ENCODE data around the gene EPO.
A peak's percentile ranks its signal among the peaks of the same experiment; 100 is the strongest.

The EPO gene

GRCh38 chr7:100679129-100679926 is 40.9 kb upstream of the EPO start:
- no peak overlapping the region for H3K27ac ChIP-seq (replicated peaks)
- no peak for DNase-seq (ENCODE audit: low read depth in 1 of 2, low spot score in 1 of 2)
- H3K4me3 ChIP-seq (replicated peaks; ENCODE audit: insufficient read depth, low read length): no peak overlapping the region
- no peaks in the 10 kb centered on the region for H3K27me3 ChIP-seq (ENCODE audit: insufficient read depth, poor library complexity, severe bottlenecking)
- TF ChIP-seq GABPA (IDR thresholded peaks at IDR 0.05; ENCODE audit: low read depth): no peak
- TF ChIP-seq POLR2AphosphoS5 (IDR thresholded peaks at IDR 0.05; ENCODE audit: low read depth): peak; percentile 49; the same call in 1 of the 2 replicates
- TF ChIP-seq SPI1 (IDR thresholded peaks at IDR 0.05; ENCODE audit: borderline replicate concordance, low read depth): no peak
- TF ChIP-seq, protein P1, sequence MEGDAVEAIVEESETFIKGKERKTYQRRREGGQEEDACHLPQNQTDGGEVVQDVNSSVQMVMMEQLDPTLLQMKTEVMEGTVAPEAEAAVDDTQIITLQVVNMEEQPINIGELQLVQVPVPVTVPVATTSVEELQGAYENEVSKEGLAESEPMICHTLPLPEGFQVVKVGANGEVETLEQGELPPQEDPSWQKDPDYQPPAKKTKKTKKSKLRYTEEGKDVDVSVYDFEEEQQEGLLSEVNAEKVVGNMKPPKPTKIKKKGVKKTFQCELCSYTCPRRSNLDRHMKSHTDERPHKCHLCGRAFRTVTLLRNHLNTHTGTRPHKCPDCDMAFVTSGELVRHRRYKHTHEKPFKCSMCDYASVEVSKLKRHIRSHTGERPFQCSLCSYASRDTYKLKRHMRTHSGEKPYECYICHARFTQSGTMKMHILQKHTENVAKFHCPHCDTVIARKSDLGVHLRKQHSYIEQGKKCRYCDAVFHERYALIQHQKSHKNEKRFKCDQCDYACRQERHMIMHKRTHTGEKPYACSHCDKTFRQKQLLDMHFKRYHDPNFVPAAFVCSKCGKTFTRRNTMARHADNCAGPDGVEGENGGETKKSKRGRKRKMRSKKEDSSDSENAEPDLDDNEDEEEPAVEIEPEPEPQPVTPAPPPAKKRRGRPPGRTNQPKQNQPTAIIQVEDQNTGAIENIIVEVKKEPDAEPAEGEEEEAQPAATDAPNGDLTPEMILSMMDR (IDR thresholded peaks at IDR 0.05; ENCODE audit: insufficient read depth, low read length): no peak

DNA sequence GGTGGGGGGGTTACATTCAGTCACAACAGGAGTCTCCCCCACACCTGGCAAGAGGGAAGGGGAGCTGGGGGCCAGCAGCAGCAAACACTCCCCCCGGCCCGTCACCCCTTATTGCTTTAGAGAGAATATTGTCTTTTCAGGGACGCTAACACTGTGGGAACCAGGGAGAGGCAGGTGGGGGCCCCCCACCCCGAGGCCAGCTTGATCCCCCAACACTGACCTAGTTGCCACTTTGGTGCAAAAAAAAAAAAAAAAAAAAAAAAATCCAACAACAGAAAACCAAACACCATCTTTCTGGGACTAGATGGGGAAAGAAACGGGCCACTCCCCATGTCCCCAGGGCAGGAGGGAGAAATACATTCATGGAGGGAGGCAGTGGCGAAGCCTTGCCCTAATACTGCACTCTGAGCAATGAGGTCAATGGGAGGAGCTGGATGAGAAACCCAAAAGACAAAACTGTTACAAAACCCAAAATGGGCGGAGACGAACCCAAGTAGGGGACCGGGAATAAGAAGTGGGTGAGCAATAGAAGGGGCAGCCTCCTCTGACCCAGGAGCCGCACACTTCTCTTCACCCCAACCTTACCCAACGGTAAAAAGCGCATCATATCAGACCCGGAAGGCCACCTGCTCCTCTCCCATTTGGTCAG is 40.2 kb upstream of the EPO start:
- DNase-seq (ENCODE audit: low read depth in 1 of 2, low spot score in 1 of 2): peak in 1 of 2 experiments; percentile 32
- TF ChIP-seq POLR2AphosphoS5 (IDR thresholded peaks at IDR 0.05; ENCODE audit: low read depth): no peak; the same call in 1 of the 2 replicates
- TF ChIP-seq, protein P1 (IDR thresholded peaks at IDR 0.05; ENCODE audit: insufficient read depth, low read length): no peak
- TF ChIP-seq SPI1 (IDR thresholded peaks at IDR 0.05; ENCODE audit: borderline replicate concordance, low read depth): no peak
- TF ChIP-seq, protein P2, sequence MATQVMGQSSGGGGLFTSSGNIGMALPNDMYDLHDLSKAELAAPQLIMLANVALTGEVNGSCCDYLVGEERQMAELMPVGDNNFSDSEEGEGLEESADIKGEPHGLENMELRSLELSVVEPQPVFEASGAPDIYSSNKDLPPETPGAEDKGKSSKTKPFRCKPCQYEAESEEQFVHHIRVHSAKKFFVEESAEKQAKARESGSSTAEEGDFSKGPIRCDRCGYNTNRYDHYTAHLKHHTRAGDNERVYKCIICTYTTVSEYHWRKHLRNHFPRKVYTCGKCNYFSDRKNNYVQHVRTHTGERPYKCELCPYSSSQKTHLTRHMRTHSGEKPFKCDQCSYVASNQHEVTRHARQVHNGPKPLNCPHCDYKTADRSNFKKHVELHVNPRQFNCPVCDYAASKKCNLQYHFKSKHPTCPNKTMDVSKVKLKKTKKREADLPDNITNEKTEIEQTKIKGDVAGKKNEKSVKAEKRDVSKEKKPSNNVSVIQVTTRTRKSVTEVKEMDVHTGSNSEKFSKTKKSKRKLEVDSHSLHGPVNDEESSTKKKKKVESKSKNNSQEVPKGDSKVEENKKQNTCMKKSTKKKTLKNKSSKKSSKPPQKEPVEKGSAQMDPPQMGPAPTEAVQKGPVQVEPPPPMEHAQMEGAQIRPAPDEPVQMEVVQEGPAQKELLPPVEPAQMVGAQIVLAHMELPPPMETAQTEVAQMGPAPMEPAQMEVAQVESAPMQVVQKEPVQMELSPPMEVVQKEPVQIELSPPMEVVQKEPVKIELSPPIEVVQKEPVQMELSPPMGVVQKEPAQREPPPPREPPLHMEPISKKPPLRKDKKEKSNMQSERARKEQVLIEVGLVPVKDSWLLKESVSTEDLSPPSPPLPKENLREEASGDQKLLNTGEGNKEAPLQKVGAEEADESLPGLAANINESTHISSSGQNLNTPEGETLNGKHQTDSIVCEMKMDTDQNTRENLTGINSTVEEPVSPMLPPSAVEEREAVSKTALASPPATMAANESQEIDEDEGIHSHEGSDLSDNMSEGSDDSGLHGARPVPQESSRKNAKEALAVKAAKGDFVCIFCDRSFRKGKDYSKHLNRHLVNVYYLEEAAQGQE (IDR thresholded peaks at IDR 0.05; ENCODE audit: insufficient replicate concordance, low read depth): no peak
- no peak for TF ChIP-seq GABPA (IDR thresholded peaks at IDR 0.05; ENCODE audit: low read depth)
- no peak overlapping the region for H3K27ac ChIP-seq (replicated peaks)

DNA sequence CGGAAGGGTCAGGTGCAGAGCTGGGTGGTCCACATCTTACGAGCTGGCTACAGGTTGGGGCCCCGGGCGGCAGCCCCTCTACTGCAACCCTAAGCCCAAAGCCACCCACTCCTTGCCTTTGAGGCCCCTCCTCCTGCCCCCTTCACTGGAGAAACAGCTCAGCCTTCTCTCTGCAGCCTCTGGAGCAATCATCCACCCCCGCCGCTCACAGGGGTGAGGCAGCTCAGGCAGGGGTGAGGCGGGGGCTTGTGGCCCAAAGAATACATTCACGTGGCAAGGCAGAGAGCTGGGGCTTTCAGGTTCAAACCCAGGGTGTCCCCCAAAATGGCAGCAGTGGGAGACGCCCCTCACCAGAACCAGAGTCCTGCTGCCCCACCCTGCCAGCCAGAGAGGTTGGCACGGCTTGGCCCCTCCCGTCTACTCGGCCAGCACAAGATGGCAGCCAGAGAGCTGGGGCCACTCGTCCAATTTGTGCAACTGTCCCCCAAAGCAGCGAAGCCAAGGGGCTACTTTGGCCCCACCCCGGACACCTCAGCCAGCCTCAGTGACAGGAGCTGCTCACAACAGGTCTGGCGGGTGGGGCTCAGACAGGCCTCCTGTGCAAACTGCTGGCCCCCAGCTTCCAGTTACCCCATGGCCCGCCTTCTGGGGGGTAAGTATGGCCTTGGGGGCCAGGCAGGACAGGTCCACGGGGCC is 39.5 kb upstream of the EPO start:
- H3K27me3 ChIP-seq (ENCODE audit: insufficient read depth, poor library complexity, severe bottlenecking): no peaks in the 10 kb centered on the region
- no peak overlapping the region for H3K4me3 ChIP-seq (replicated peaks; ENCODE audit: insufficient read depth, low read length)
- TF ChIP-seq POLR2AphosphoS5 (IDR thresholded peaks at IDR 0.05; ENCODE audit: low read depth): peak; percentile 64; the same call in 1 of the 2 replicates
- TF ChIP-seq, protein P1 (IDR thresholded peaks at IDR 0.05; ENCODE audit: insufficient read depth, low read length): no peak
- H3K27ac ChIP-seq (replicated peaks): no peak overlapping the region
- DNase-seq (ENCODE audit: low read depth in 1 of 2, low spot score in 1 of 2): no peak

More for the DNA sequence above, 40.2 kb upstream of the EPO start:
- Histone ChIP-seq H3K4me3 (replicated peaks; ENCODE audit: insufficient read depth, low read length) (no peak overlapping the region), H3K27me3 (ENCODE audit: insufficient read depth, poor library complexity, severe bottlenecking) (no peaks in the 10 kb centered on the region)

- Histone ChIP-seq H3K27me3 (ENCODE audit: insufficient read depth, poor library complexity, severe bottlenecking) (no peaks in the 10 kb centered on the region), H3K4me3 (replicated peaks; ENCODE audit: insufficient read depth, low read length) (no peak overlapping the region), H3K27ac (replicated peaks) (no peak overlapping the region)
- DNase-seq (ENCODE audit: low read depth in 1 of 2, low spot score in 1 of 2): no peak
- TF ChIP-seq GABPA (IDR thresholded peaks at IDR 0.05; ENCODE audit: low read depth): no peak
- no peak for TF ChIP-seq SPI1 (IDR thresholded peaks at IDR 0.05; ENCODE audit: borderline replicate concordance, low read depth)
- TF ChIP-seq, protein P1 (IDR thresholded peaks at IDR 0.05; ENCODE audit: insufficient read depth, low read length): no peak
- no peak for TF ChIP-seq POLR2AphosphoS5 (IDR thresholded peaks at IDR 0.05; ENCODE audit: low read depth)
- TF ChIP-seq, protein P2 (IDR thresholded peaks at IDR 0.05; ENCODE audit: insufficient replicate concordance, low read depth): no peak
Measured at GRCh38 chr7:100681491-100682227, 38.6 kb upstream of the EPO start.
